PC-3 (cell line): ENCODE data around the gene FAM47C.

Source experiments
- EZH2 ChIP-seq: fragments of 300-600 bp; sonication (generic); IDR thresholded peaks from one replicate; pipeline ENCODE4 v1.6.1; 2017; ENCODE audit warnings: antibody characterized with exemption, mild to moderate bottlenecking, low read length; ENCODE audit not compliant: unreplicated experiment
- EZH2phosphoT487 ChIP-seq: fragments of 300-600 bp; sonication (generic); IDR thresholded peaks from 2 replicates; pipeline ENCODE4 v1.6.1; 2018; ENCODE audit warnings: mild to moderate bottlenecking, antibody characterized with exemption, low read length, borderline replicate concordance
- TF ChIP-seq, protein P1 (sequence below): fragments of 300-600 bp; sonication (generic); conservative IDR thresholded peaks from 2 replicates; pipeline ENCODE4 v1.5.1; 2017; ENCODE audit warnings: antibody characterized with exemption, low read depth, mild to moderate bottlenecking, low read length

DNA sequence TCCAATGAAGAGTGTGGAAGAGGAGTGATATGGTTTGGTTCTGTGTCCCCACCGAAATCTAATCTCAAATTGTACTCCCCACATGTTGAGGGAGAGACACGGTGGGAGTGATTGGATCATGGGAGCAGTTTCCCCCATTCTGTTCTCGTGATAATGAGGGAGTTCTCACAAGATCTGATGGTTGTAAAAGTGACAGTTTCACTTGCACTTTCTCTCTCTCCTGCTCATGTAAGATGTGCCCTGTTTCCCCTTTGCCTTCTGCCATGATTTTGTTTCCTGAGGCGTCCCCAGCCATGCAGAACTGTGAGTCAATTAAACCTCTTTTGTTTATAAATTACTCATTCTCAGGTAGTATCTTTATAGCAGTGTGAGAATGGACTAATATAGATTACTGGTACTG, 39.6 kb downstream of the FAM47C start:
- TF ChIP-seq, protein P1, sequence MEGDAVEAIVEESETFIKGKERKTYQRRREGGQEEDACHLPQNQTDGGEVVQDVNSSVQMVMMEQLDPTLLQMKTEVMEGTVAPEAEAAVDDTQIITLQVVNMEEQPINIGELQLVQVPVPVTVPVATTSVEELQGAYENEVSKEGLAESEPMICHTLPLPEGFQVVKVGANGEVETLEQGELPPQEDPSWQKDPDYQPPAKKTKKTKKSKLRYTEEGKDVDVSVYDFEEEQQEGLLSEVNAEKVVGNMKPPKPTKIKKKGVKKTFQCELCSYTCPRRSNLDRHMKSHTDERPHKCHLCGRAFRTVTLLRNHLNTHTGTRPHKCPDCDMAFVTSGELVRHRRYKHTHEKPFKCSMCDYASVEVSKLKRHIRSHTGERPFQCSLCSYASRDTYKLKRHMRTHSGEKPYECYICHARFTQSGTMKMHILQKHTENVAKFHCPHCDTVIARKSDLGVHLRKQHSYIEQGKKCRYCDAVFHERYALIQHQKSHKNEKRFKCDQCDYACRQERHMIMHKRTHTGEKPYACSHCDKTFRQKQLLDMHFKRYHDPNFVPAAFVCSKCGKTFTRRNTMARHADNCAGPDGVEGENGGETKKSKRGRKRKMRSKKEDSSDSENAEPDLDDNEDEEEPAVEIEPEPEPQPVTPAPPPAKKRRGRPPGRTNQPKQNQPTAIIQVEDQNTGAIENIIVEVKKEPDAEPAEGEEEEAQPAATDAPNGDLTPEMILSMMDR: no peak
- TF ChIP-seq EZH2: no peak
- TF ChIP-seq EZH2phosphoT487: no peak
